Activated CD8-positive, alpha-beta memory T cell treated with anti-CD3 and anti-CD28 coated beads, Interleukin-2, amount 10 ng/mL, durations not matched to agents 7 days and 5 days (primary cell): Measurements from ENCODE around the gene GPR153. TPM values are rescaled to one million over a fixed set of nuclear protein-coding genes. Genes with fewer than 3 reads are reported as not detected.

Experiments
- ATAC-seq: fragments of 150-1000 bp; cut with Tn5 transposase; one replicate; pipeline ENCODE4 v1.10.0; 2021; ENCODE audit warnings: moderate library complexity
- CTCF ChIA-PET: fragments of 350-600 bp; sonication (Branson Sonifier 250); formaldehyde crosslinking; loops from one replicate; lab custom pipeline; 2021; ENCODE audit warnings: antibody characterized with exemption; lab: Charles Lee
- DNase-seq: peaks from one replicate; pipeline ENCODE4 v3.0.0-alpha.2; 2020
- H3K27ac Mint-ChIP-seq: one replicate; pipeline ENCODE4 v1.8.0; 2021; ENCODE audit warnings: mild to moderate bottlenecking, mixed read lengths
- H3K27me3 Mint-ChIP-seq: one replicate; pipeline ENCODE4 v1.8.0; 2021; ENCODE audit warnings: mixed read lengths
- H3K36me3 Mint-ChIP-seq: one replicate; pipeline ENCODE4 v1.8.0; 2021; ENCODE audit warnings: mild to moderate bottlenecking, mixed read lengths
- H3K4me1 Mint-ChIP-seq: one replicate; pipeline ENCODE4 v1.8.0; 2021; ENCODE audit warnings: mixed read lengths
- H3K4me3 Mint-ChIP-seq: one replicate; pipeline ENCODE4 v1.8.0; 2021; ENCODE audit warnings: mild to moderate bottlenecking, moderate library complexity, mixed read lengths
- H3K9me3 Mint-ChIP-seq: one replicate; pipeline ENCODE4 v1.8.0; 2022; ENCODE audit warnings: low read depth, mixed read lengths
- total RNA-seq, 2 experiments: library from RNA; stranded (reverse); gene quantifications; one replicate each; pipeline ENCODE4 v1.2.3, GENCODE V29; 2021

GPR153 gene
- total RNA-seq, 2 experiments from 2014 or later, result 1.1 to 1.2 TPM

- CTCF ChIA-PET, result interaction anchor here (0.8 to 1.5 kb wide), 2 partner anchors 67 to 141 kb away, joined by 3 read pairs; no protein-coding TSS in a partner anchor
- no peak for DNase-seq
- Mint-ChIP-seq H3K4me3 (no peak overlapping the region), H3K36me3 (no peaks in the 10 kb centered on the region), H3K27ac (no peak overlapping the region), H3K4me1 (no peaks in the 10 kb centered on the region), H3K9me3 (no peaks in the 10 kb centered on the region), H3K27me3 (no peaks in the 10 kb centered on the region)
- no peak for ATAC-seq
Observed at GRCh38 chr1:6281511-6282402, 20.9 kb upstream of the GPR153 start.

- CTCF ChIA-PET, result no interaction called here
- no peak overlapping the region for H3K27ac Mint-ChIP-seq
- no peaks in the 10 kb centered on the region for H3K9me3 Mint-ChIP-seq
- H3K4me3 Mint-ChIP-seq, result no peak overlapping the region
- DNase-seq (no peak), ATAC-seq (no peak)
- no peaks in the 10 kb centered on the region for H3K4me1 Mint-ChIP-seq
- H3K27me3 Mint-ChIP-seq, result no peaks in the 10 kb centered on the region
- H3K36me3 Mint-ChIP-seq, result no peaks in the 10 kb centered on the region
Observed at GRCh38 chr1:6280761-6281451, 20.0 kb upstream of the GPR153 start.

DNA sequence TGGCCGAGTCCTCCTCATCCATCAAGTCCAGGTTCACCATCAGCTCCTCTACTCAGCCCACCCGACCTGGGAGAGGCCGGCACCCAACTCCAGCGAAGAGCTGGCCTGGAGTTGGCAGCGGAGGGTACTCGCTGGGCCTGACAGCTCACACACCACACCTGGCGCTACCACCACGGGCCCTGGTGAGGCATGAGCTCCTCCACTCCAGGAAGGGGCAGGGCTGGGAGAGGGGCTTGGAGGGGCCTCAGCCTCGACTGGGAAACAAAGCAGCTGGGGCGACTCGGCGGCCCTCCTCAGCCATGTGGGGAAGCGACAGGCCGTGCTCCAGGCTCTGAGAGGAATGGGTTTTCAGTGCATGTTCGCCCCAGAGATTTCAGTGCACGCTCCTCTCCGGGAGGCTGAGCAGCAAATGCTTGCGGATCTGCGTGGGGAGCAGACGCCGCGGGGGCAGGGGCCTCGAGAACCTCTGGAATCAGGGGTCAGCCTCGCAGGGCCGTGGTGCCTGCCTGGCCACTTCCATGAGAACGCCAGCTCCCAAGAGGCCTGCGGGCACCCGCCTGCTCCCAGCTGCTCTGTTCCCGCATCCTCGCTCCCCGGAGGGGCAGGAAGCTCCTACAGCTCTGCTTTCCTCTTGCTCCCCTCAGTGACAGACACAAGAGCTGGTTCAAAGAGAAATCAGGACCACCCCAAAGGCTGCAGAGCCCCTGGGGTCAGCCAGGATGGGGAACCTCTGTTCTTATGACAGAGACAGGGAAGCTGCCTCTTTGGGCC, 18.9 kb upstream of the GPR153 start:
- H3K4me3 Mint-ChIP-seq, result no peak overlapping the region
- H3K27me3 Mint-ChIP-seq, result no peaks in the 10 kb centered on the region
- H3K36me3 Mint-ChIP-seq, result no peaks in the 10 kb centered on the region
- H3K4me1 Mint-ChIP-seq, result no peaks in the 10 kb centered on the region
- no peak overlapping the region for H3K27ac Mint-ChIP-seq
- CTCF ChIA-PET, result no interaction called here
- DNase-seq, result no peak
- H3K9me3 Mint-ChIP-seq, result no peaks in the 10 kb centered on the region
- ATAC-seq, result no peak

DNA sequence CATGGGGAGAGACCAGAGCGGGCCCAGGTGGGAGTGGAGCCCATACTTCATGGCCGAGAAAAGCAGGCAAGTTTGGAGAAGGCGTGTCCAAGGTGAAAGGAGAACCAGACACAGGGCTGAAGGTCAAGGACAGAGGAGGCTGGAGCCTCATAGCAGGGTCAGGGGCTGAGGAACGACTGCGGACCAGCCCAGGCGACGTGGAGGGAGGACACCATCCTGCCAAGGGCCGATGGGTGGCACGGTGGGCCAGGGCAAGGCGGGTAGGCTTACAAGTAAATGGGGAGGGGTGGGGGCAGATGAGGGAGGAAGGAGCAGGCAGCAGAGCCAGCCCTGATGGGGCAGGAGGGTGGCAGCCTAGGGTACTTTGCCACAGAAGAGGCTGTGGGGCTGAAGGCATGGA, 18.2 kb upstream of the GPR153 start:
- ATAC-seq, result no peak
- no peak for DNase-seq
- H3K9me3 Mint-ChIP-seq, result no peaks in the 10 kb centered on the region
- no peak overlapping the region for H3K27ac Mint-ChIP-seq
- CTCF ChIA-PET, result no interaction called here
- no peak overlapping the region for H3K4me3 Mint-ChIP-seq
- H3K36me3 Mint-ChIP-seq, result no peaks in the 10 kb centered on the region
- H3K4me1 Mint-ChIP-seq, result no peaks in the 10 kb centered on the region
- H3K27me3 Mint-ChIP-seq, result no peaks in the 10 kb centered on the region

DNA sequence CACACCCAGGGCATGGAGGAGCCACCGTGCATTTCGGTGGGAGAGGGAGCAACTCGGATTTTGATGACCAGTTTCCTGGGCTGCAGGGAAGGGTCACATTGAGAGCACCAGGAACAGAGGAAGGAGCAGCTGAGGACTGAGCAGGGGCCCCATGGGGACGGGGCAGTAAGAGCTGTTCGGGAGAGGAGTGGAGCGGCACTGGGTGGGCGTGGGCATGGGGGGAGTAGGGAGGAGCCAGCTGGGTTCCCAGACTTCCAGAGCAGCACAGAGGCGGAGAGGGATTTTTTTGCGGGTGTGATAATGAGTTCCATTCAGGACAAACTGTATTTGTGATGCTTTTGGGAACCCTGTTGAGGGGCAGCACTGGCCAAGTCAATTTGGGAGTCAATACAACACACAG, 17.4 kb upstream of the GPR153 start:
- H3K9me3 Mint-ChIP-seq, result no peaks in the 10 kb centered on the region
- H3K27ac Mint-ChIP-seq, result no peak overlapping the region
- no peaks in the 10 kb centered on the region for H3K36me3 Mint-ChIP-seq
- no peaks in the 10 kb centered on the region for H3K4me1 Mint-ChIP-seq
- DNase-seq (no peak), ATAC-seq (no peak)
- CTCF ChIA-PET, result no interaction called here
- H3K27me3 Mint-ChIP-seq, result no peaks in the 10 kb centered on the region
- H3K4me3 Mint-ChIP-seq, result no peak overlapping the region

DNA sequence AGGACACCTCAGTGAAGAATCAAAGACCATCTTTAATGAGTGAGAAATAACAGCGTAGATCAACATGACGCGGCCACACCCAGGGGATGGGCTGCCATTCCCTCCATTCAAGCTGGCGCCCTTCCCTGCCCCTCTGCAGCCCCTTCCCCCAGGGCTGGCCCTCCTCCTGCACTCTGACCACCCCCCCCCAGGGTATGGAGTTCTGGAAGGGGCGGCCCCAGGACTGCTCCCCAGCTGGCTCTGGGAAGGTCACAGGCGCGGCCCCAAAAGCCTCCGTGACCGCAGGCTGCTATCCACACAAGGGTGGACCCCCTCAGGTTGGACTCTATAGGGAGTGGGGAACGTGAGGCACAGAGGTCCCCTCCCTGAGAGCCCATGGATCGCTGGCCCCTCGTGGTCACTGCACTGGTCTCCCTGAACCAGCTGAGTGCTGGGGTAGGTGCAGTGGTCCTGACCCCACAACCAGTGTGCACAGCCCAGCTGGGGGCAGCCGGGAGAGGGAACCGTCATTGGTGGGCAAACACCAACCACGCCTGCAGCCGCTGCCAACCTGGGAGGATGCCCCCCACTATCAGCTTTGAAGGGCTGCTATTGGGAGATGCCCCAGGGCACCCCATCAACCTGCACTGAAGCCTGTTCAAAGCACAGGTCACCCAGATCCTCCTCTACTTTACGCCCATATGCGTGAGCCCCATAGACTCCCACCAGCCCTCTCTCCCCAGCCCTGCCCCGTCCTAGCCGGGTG, 16.1 kb upstream of the GPR153 start:
- Mint-ChIP-seq H3K4me3 (no peak overlapping the region), H3K27ac (no peak overlapping the region), H3K9me3 (no peaks in the 10 kb centered on the region), H3K36me3 (no peaks in the 10 kb centered on the region), H3K4me1 (no peaks in the 10 kb centered on the region), H3K27me3 (no peaks in the 10 kb centered on the region)
- CTCF ChIA-PET, result no interaction called here
- ATAC-seq, result no peak
- DNase-seq, result no peak

GRCh38 chr1:6275826-6276782, 15.2 kb upstream of the GPR153 start:
- no peak for ATAC-seq
- DNase-seq, result no peak
- H3K36me3 Mint-ChIP-seq, result no peaks in the 10 kb centered on the region
- H3K9me3 Mint-ChIP-seq, result no peaks in the 10 kb centered on the region
- no peak overlapping the region for H3K27ac Mint-ChIP-seq
- no peaks in the 10 kb centered on the region for H3K4me1 Mint-ChIP-seq
- CTCF ChIA-PET, result no interaction called here
- no peaks in the 10 kb centered on the region for H3K27me3 Mint-ChIP-seq
- no peak overlapping the region for H3K4me3 Mint-ChIP-seq

DNA sequence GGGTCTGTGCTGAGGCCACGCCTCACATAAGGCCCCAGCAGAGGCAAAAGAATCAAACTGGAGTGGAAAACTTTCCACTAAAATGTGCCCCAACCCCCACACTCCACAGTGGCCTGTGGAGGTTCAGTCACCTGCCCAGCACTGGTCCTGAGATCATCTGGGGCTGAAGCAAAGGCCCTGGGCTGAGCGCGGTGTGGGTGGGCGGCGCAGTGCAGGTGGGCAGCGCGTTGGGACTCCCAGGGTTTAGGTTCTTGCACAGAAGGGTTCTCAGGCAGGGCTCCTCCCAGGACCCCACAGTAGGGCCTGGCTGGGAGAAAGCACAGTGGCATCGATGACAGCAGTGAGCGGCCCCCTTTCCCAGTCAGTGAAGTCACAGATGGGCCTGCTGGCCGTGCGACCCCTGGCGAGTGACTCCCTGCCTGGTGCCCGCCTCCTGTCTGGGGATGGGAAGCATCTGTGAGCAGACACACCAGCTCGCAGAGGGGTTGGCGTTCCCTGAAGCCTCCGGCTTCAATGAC, 13.8 kb upstream of the GPR153 start:
- Mint-ChIP-seq H3K4me3 (no peak overlapping the region), H3K4me1 (no peaks in the 10 kb centered on the region), H3K36me3 (no peaks in the 10 kb centered on the region), H3K27ac (no peak overlapping the region), H3K27me3 (no peaks in the 10 kb centered on the region), H3K9me3 (no peaks in the 10 kb centered on the region)
- CTCF ChIA-PET, result interaction anchor here (0.8 kb wide), 1 partner anchor 84 kb away, joined by 3 read pairs; no protein-coding TSS in a partner anchor
- DNase-seq (no peak), ATAC-seq (no peak)

DNA sequence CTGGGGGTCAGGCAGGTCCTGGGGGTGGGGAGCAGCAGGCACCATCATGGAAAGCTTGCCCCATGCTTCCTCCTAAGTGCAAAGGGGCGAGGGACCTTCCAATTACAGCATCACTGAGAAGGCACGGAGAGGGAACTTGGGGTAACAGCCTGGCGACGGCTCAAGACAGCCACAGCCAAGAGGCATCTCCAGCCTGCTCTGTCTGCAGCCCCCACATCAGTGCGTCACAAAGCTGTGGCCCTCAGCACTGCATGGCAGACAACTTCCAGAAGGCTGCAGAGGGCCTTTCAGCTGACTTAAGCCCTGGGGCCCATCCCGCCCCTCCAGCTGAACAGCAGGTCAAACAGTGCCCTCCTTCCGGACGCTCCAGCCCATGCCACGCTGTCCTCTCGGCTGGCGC, 13.2 kb upstream of the GPR153 start:
- CTCF ChIA-PET, result interaction anchor here (0.8 kb wide), 1 partner anchor 85 kb away, joined by 3 read pairs; no protein-coding TSS in a partner anchor
- DNase-seq (no peak), ATAC-seq (no peak)
- no peaks in the 10 kb centered on the region for H3K27me3 Mint-ChIP-seq
- H3K4me1 Mint-ChIP-seq, result no peaks in the 10 kb centered on the region
- H3K27ac Mint-ChIP-seq, result no peak overlapping the region
- no peak overlapping the region for H3K4me3 Mint-ChIP-seq
- H3K9me3 Mint-ChIP-seq, result no peaks in the 10 kb centered on the region
- H3K36me3 Mint-ChIP-seq, result no peaks in the 10 kb centered on the region

DNA sequence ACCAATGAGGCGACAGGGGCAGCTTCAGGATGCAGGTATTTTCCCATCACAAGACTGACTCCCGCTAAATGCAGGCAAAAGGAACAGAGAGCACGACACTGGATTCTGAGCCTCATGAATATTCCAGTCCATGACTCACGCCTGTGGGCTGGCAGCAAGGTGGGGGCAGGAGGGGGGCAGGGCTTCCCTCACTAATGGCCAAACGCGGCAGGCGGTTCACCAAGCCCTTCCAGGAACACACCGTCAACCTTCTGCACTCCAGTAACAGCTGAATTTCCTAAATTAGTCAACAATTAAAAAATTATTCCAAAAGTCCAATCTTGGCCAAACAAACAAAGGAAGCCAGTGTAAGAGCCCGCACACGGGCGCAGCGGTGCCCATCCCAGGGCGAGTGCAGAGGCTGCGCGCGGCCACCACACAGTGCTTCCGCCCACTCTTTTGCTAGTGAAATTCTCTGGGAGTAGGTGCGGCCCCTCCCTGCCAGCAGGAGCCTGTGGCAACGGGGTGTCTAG, 12.5 kb upstream of the GPR153 start:
- ATAC-seq, result no peak
- Mint-ChIP-seq H3K9me3 (no peaks in the 10 kb centered on the region), H3K27ac (no peak overlapping the region), H3K27me3 (no peaks in the 10 kb centered on the region), H3K4me1 (no peaks in the 10 kb centered on the region), H3K36me3 (no peaks in the 10 kb centered on the region), H3K4me3 (no peak overlapping the region)
- CTCF ChIA-PET, result interaction anchor here (1.9 kb wide), 1 partner anchor 149 kb away, joined by 6 read pairs; no protein-coding TSS in a partner anchor
- DNase-seq, result no peak

GRCh38 chr1:6272868-6273267, 12.0 kb upstream of the GPR153 start:
- ATAC-seq, result no peak
- Mint-ChIP-seq H3K9me3 (no peaks in the 10 kb centered on the region), H3K36me3 (no peaks in the 10 kb centered on the region), H3K4me3 (no peak overlapping the region), H3K27ac (no peak overlapping the region), H3K27me3 (no peaks in the 10 kb centered on the region), H3K4me1 (no peaks in the 10 kb centered on the region)
- CTCF ChIA-PET, result interaction anchor here (1.9 kb wide), 1 partner anchor 150 kb away, joined by 6 read pairs; no protein-coding TSS in a partner anchor
- no peak for DNase-seq
